Stimulated activated CD4-positive, alpha-beta T cell treated with anti-CD3 and anti-CD28 coated beads, Interleukin-4, amount 100 ng/mL, for 1 hour (primary cell): Measurements from ENCODE around the gene SLC16A14.
"Not testable (repeated sequence)": the region's sequence is repeated elsewhere in the genome, so short reads cannot be mapped to it uniquely, and the experiment has no call there.

Source experiments
- DNase-seq: peaks from one replicate; pipeline ENCODE4 v3.0.0-alpha.2; 2020

SLC16A14 gene, protein sequence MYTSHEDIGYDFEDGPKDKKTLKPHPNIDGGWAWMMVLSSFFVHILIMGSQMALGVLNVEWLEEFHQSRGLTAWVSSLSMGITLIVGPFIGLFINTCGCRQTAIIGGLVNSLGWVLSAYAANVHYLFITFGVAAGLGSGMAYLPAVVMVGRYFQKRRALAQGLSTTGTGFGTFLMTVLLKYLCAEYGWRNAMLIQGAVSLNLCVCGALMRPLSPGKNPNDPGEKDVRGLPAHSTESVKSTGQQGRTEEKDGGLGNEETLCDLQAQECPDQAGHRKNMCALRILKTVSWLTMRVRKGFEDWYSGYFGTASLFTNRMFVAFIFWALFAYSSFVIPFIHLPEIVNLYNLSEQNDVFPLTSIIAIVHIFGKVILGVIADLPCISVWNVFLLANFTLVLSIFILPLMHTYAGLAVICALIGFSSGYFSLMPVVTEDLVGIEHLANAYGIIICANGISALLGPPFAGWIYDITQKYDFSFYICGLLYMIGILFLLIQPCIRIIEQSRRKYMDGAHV

GRCh38 chr2:230068651-230069055, at the start of gene SLC16A14:
Gene SLC16A14 (minus strand): TSS chr2:230068924. CDS start chr2:230059352, 9,572 bp downstream.
- DNase-seq = peak; percentile 30

DNA sequence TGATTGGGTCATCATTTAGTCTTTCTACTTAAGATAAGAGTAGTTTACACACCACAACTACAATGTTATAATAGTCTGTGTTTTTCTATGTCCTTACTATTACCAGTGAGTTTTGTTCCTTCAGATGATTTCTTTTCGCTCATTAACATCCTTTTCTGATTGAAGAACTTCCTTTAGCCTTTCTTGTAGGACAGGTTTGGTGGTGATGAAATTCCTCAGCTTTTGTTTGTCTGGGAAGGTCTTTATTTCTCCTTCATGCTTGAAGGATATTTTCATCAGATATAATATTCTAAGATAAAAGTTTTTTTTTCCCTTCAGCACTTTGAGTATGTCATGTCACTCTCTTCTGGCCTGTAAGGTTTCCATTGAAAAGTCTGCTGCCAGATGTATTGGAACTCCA, 38.0 kb upstream of the SLC16A14 start:
- DNase-seq = no peak

DNA sequence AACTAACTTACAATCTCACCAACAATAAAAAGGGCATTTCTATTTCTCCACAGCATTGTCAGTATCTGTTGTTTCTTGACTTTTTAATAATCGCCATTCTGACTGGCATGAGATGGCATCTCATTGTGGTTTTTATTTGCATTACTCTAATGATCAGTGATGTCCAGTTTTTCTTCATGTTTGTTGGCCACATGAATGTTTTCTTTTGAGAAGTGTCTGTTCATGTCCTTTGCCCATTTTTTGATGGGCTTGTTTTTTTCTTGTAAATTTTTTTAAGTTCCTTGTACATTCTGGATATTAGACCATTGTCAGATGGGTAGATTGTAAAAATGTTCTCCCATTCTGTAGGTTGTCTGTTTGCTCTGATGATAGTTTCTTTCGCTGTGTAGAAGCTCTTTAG, 33.2 kb upstream of the SLC16A14 start:
- DNase-seq = not testable (repeated sequence)

- no peak for DNase-seq
Observed at GRCh38 chr2:230097841-230098240, 29.1 kb upstream of the SLC16A14 start.

DNA sequence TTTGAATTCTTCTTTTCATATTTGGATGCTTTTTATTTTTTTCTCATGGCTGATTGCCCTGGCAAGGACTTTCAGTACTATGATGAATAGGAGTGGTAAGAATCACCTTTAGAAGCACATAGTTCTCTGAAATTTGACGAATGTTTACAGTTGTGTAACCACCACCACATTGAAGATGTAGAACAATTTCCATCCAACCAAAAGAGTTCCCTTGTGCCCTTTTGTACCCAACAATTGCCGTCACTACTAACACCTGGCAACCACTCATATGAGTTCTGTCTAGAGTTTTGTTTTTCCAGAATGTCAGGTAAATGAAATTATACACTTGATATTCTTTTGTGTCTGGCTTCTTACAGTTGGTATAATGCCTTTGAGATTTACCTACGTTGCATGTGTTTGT, 28.7 kb upstream of the SLC16A14 start:
- DNase-seq = no peak

- no peak for DNase-seq
Observed at GRCh38 chr2:230090967-230091366, 22.2 kb upstream of the SLC16A14 start.

GRCh38 chr2:230085201-230085600, 16.5 kb upstream of the SLC16A14 start:
- no peak for DNase-seq

DNA sequence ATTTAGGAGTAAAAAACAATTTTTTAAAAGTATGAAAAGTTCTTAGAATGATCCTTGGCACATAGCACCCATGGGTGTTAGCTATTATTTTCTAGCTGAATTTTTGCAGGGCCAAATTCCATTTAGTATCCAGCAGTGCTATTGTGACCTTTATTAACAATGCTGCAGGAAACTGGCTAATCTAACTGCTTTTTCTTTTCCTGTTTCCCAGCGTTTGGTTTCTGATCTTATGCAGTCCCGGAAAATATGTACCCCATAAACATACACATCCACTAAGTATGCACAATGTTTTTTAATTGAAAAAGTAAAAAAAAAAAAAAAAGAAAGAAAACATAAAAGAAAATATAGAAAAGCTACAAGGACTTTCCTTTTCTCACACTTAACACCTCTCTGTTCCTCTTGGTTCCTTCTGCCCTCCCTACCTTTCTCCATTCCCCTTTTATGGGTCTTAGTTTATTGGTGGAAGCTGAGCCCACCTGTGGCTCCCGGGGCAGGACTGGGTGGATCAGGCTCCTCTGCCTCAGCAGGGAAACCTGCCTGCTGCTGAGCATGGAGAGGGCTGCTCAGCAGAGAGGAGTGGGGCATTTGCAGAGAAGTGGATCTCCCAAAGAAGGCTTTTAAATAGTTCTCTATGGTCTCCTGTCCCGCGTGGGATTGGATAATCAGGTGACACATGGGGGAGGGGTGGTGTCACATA, 9.3 kb upstream of the SLC16A14 start:
- DNase-seq = no peak

DNA sequence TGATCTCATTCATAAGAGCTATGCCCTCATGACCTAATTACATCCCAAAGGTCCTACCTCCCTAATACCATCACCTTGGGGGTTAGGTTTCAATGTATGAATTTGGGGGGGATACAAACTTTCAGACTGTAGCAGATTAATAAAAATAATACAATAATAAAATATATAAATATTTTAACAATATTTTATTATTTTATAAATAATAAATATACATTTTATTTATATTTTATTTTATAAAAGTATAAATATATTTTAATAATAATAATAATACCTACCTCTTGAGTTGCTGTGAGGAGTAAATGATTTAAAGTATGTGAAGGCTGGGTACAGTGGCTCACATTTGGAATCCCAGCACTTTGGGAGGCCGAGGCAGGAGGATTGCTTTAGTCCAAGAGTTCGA, 8.1 kb upstream of the SLC16A14 start:
- no peak for DNase-seq

GRCh38 chr2:230075988-230076631, 7.4 kb upstream of the SLC16A14 start:
- no peak for DNase-seq

DNA sequence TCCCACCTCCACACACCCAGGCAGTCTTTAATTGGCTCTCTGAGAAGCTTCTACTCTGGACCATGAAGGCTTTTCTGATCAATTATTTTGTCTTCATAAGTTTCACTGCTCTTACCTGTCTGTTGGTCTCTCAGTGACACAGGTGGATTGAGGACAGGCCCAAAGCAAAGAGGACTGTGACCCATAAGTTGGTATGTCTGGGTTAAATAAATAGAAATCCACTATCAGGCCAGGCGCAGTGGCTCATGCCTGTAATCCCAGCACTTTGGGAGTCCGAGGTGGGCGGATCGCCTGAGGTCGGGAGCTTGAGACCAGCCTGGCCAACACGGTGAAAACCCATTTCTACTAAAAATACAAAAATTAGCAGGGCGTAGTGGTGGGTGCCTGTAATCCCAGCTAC, 2.7 kb upstream of the SLC16A14 start:
- no peak for DNase-seq

GRCh38 chr2:230069402-230069801, 678 bp upstream of the SLC16A14 start:
- no peak for DNase-seq

GRCh38 chr2:230068016-230068650, 591 bp downstream of the SLC16A14 start:
- peak; percentile 50 for DNase-seq

- no peak for DNase-seq
Observed at GRCh38 chr2:230060672-230061293, 7.9 kb downstream of the SLC16A14 start.

DNA sequence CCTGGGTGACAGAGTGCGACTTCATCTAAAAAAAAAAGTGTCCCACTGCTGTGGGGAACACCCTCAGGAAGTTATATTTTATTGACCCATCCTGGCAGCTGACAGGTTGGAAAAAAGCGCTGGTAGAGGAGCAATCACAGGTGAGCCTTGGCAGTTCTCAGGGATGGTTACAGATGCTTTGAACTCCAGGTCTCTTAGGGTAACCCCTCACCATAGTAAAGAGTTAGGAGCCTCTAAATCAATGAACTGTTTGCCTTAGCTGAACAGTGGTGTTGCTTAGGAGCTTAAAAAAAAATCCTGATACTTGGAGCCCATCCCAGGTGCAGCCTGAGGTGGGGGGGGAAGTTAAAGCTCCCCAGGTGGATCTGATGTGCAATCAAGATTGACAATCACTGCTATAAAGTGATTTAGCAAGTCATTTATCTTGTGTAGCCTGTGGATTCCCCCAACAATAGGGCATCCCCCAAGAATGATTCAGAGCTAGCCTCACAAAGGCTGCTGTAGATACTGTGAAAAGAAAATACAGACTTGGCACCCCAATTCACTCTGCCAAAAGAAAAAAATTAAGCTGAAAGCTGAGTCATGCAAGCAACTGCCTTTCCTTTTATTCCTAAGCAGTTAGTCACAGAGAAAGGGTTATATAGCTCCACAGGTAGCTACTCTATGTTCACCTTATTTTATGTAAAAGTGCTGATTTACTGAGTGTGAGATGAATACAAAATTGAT, 14.8 kb downstream of the SLC16A14 start:
- no peak for DNase-seq

DNA sequence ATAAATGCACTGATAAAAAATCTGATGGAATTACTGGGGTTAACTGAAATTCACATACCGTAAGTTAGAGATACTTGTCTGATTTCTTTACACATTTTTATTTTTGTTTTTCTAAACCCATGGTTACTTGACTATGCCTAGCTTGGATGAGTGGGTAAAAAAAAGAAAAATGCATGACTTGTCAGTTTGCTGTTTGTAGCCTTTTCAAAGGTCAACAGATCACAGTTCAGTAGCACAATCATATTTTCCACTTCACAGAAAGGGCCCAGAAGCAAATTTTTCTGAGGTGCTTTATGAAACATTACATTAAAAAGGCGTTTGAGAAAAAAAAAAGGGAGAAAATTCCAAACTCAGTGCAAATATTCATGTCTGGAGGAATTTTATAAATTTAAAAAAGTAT, 16.4 kb downstream of the SLC16A14 start:
- no peak for DNase-seq

- DNase-seq = no peak
Observed at GRCh38 chr2:230050136-230050535, 18.6 kb downstream of the SLC16A14 start.

DNA sequence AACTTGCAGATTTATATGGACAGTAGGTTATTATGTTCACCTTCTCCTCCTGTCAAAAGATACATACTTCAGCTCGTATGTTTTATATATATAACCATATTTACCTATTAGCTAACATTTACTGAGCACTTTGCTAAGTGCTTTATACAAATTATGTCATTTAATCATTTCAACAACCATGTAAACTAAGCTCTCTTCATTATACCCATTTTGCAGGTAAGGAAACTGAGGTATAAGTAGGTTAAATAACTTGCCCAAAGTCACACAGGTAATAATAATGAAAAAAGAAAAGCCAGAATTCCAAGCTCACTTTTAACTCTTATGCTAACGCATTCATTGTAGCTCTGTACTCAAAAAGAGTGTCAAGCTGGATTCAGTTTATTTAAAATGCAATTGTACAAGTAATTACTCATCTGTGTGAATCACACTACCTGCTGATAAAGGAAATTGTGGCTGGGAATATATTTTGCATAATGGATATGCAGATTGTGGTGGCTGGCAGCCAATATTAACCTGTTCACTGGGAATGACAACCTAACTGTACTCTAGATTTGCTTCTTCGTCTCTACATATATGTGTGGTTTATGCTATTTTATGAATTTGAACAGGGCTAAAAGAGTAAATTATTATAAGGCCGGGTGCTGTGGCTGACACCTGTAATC, 20.6 kb downstream of the SLC16A14 start:
- DNase-seq = no peak

- DNase-seq = no peak
Observed at GRCh38 chr2:230046491-230046890, 22.2 kb downstream of the SLC16A14 start.

- DNase-seq = no peak
Observed at GRCh38 chr2:230043461-230043860, 25.3 kb downstream of the SLC16A14 start.

GRCh38 chr2:230043025-230043424, 25.7 kb downstream of the SLC16A14 start:
- DNase-seq = no peak
